HCT116 (cell line): ENCODE results near the gene SHH. TPM values are rescaled to one million over a fixed set of nuclear protein-coding genes. Genes with fewer than 3 reads are reported as not detected.

Experiments
- ATAC-seq: fragments of 200-7000 bp; cut with Tn5 transposase; 2 replicates; pipeline ENCODE4 v1.9.1; 2020; ENCODE audit warnings: mild to moderate bottlenecking, moderate library complexity
- BruUV-seq: library from RNA; stranded (reverse); fragments of 400-500 nt; replicated peaks from 2 replicates; lab custom pipeline; 2021; lab: Mats Ljungman, UMichigan
- CTCF ChIA-PET: fragments of 300-600 bp; sonication (Branson Sonifier 250); formaldehyde crosslinking; loops from one replicate; lab custom pipeline; 2021; ENCODE audit warnings: antibody characterized with exemption; lab: Charles Lee
- POLR2A ChIA-PET: fragments of 300-600, 350-600 bp; sonication (Branson Sonifier 250); formaldehyde crosslinking; loops from one replicate; lab custom pipeline; 2021; ENCODE audit warnings: antibody characterized with exemption; lab: Charles Lee
- RAD21 ChIA-PET, 2 experiments: fragments of 300-600 bp; sonication (Branson Sonifier 250); formaldehyde crosslinking; loops; one replicate each; lab custom pipeline; 2023; ENCODE audit warnings: low total read pairs in 2 of 2; ENCODE audit not compliant: uncharacterized antibody in 2 of 2, unreplicated experiment in 2 of 2, low non-redundant PET in 1 of 2; lab: Charles Lee
- DNase-seq: peaks from one replicate; pipeline ENCODE4 v3.0.0-alpha.2; 2010; ENCODE audit warnings: low read depth, low spot score
- H2AFZ ChIP-seq: fragments of 200-600 bp; shearing (Covaris generic), sonication (generic); 2 replicates; pipeline ENCODE4 v1.6.1; 2017; ENCODE audit warnings: low read depth, mixed run types, mixed read lengths, antibody characterized with exemption, low read length; ENCODE audit not compliant: poor library complexity, severe bottlenecking
- H3K27ac ChIP-seq: 2 replicates; pipeline ENCODE4 v1.5.1; 2012; ENCODE audit warnings: low read depth, low read length
- H3K27me3 ChIP-seq: fragments of 200-600 bp; sonication (generic); 2 replicates; pipeline ENCODE4 v1.6.1; 2016; ENCODE audit warnings: mixed run types, low read length, mixed read lengths; ENCODE audit not compliant: insufficient read depth
- H3K36me3 ChIP-seq, 2 experiments: fragments of 200-500 bp in 1 of 2; fragments of 200-600 bp in 1 of 2; sonication (Bioruptor generic) in 1 of 2; sonication (generic) in 1 of 2; 2 replicates each; pipeline versions ENCODE4 v1.5.1 to v1.6.1; 2014 to 2016; ENCODE audit warnings: low read length in 2 of 2, inconsistent platforms in 1 of 2, mixed read lengths in 1 of 2, mixed run types in 1 of 2; ENCODE audit not compliant: insufficient read depth in 2 of 2, control insufficient read depth in 1 of 2
- H3K4me1 ChIP-seq, 2 experiments: fragments of 200-600 bp in 1 of 2; sonication (generic) in 1 of 2; 2 replicates each; pipeline versions ENCODE4 v1.5.1 to v1.6.1; 2012 to 2017; ENCODE audit warnings: low read length in 2 of 2, inconsistent platforms in 1 of 2, mild to moderate bottlenecking in 1 of 2, mixed read lengths in 1 of 2, mixed run types in 1 of 2, moderate library complexity in 1 of 2; ENCODE audit not compliant: insufficient read depth in 2 of 2, control insufficient read depth in 1 of 2
- H3K4me2 ChIP-seq: fragments of 200-600 bp; sonication (generic); 2 replicates; pipeline ENCODE4 v1.6.1; 2017; ENCODE audit warnings: mixed run types, low read length, mixed read lengths
- H3K4me3 ChIP-seq, 2 experiments: fragments of 200-600 bp in 1 of 2; sonication (generic) in 1 of 2; replicated peaks in 1 of 2; 2 replicates each; pipeline ENCODE4 v1.5.1; 2011 to 2016; ENCODE audit warnings: low read length in 2 of 2, control low read depth in 1 of 2, low read depth in 1 of 2, mild to moderate bottlenecking in 1 of 2, mixed read lengths in 1 of 2, mixed run types in 1 of 2
- H3K79me2 ChIP-seq: fragments of 200-600 bp; sonication (generic); 2 replicates; pipeline ENCODE4 v1.6.1; 2017; ENCODE audit warnings: mild to moderate bottlenecking, mixed run types, low read length, moderate library complexity, mixed read lengths; ENCODE audit not compliant: insufficient read depth
- H3K9ac ChIP-seq: fragments of 200-600 bp; sonication (generic); 2 replicates; pipeline ENCODE4 v1.6.1; 2016; ENCODE audit warnings: low read length, mixed read lengths
- H3K9me2 ChIP-seq: fragments of 200-600 bp; sonication (generic), shearing (Covaris generic); 2 replicates; pipeline ENCODE4 v1.6.1; 2017; ENCODE audit warnings: mixed run types, mild to moderate bottlenecking, moderate library complexity; ENCODE audit not compliant: insufficient read depth
- H3K9me3 ChIP-seq, 2 experiments: fragments of 200-500 bp in 1 of 2; fragments of 200-600 bp in 1 of 2; sonication (Bioruptor generic) in 1 of 2; sonication (generic) in 1 of 2; 2 replicates each; pipeline ENCODE4 v1.6.1; 2014 to 2017; ENCODE audit warnings: low read length in 2 of 2, mixed read lengths in 2 of 2, inconsistent platforms in 1 of 2, low read depth in 1 of 2, mild to moderate bottlenecking in 1 of 2, mixed run types in 1 of 2, moderate library complexity in 1 of 2; ENCODE audit not compliant: control insufficient read depth in 1 of 2, insufficient read depth in 1 of 2
- H4K20me1 ChIP-seq: fragments of 200-600 bp; sonication (generic), shearing (Covaris generic); 2 replicates; pipeline ENCODE4 v1.6.1; 2017; ENCODE audit warnings: mixed run types, mild to moderate bottlenecking, moderate library complexity; ENCODE audit not compliant: insufficient read depth
- CBX3 ChIP-seq: IDR thresholded peaks from 2 replicates; pipeline ENCODE4 v1.6.1; 2012; ENCODE audit warnings: low read depth
- CTCF ChIP-seq, 3 experiments: fragments of 200-600 bp in 1 of 3; sonication (generic) in 1 of 3; IDR thresholded peaks in 2 of 3; conservative IDR thresholded peaks in 1 of 3; 2 replicates each; pipeline ENCODE4 v1.5.1; 2012 to 2017; ENCODE audit warnings: low read depth in 2 of 3, low read length in 2 of 3, antibody characterized with exemption in 1 of 3, borderline replicate concordance in 1 of 3, control low read depth in 1 of 3, mild to moderate bottlenecking in 1 of 3, mixed read lengths in 1 of 3, mixed run types in 1 of 3, moderate library complexity in 1 of 3; ENCODE audit not compliant: insufficient read depth in 1 of 3
- ELF1 ChIP-seq: IDR thresholded peaks from 2 replicates; pipeline ENCODE4 v1.6.1; 2012; ENCODE audit warnings: low read depth, borderline replicate concordance
- MAX ChIP-seq: IDR thresholded peaks from 2 replicates; pipeline ENCODE4 v1.6.1; 2012
- POLR2AphosphoS5 ChIP-seq: IDR thresholded peaks from 2 replicates; pipeline ENCODE4 v1.6.1; 2011; ENCODE audit warnings: mild to moderate bottlenecking, low read depth, low read length, moderate library complexity
- RAD21 ChIP-seq: IDR thresholded peaks from 2 replicates; pipeline ENCODE4 v1.6.1; 2012; ENCODE audit warnings: low read depth, mild to moderate bottlenecking
- SRF ChIP-seq: IDR thresholded peaks from 2 replicates; pipeline ENCODE4 v1.6.1; 2012; ENCODE audit warnings: low read depth
- TCF7L2 ChIP-seq: IDR thresholded peaks from 2 replicates; pipeline ENCODE4 v1.7.0; 2011; ENCODE audit warnings: borderline replicate concordance, inconsistent platforms; ENCODE audit not compliant: insufficient read depth, insufficient read length; ENCODE audit errors: extremely low read depth
- YY1 ChIP-seq: IDR thresholded peaks from 2 replicates; pipeline ENCODE4 v1.6.1; 2011; ENCODE audit warnings: low read length, low read depth, moderate library complexity, mild to moderate bottlenecking; ENCODE audit not compliant: insufficient replicate concordance; ENCODE audit errors: extremely low read depth
- ZFX ChIP-seq: fragments of 450-650 bp; IDR thresholded peaks from 2 replicates; pipeline ENCODE4 v1.6.1; 2017
- intact Hi-C: fragments of 100-400 bp; cut with micrococcal nuclease; formaldehyde crosslinking; loops from 2 replicates; pipeline ENCODE4 v1.10.0; 2022
- total RNA-seq: library from RNA; stranded (reverse); gene quantifications from one replicate; pipeline ENCODE4 v1.2.1, GENCODE V29; 2021; ENCODE audit not compliant: unreplicated experiment
- TF ChIP-seq, protein P1 (sequence below): IDR thresholded peaks from 2 replicates; pipeline ENCODE4 v1.6.1; 2011; ENCODE audit warnings: mild to moderate bottlenecking, low read length, moderate library complexity; ENCODE audit not compliant: insufficient replicate concordance; ENCODE audit errors: extremely low read depth

The SHH gene
- total RNA-seq, 1 experiment from 2014 or later = 0.32 TPM

- no peak overlapping the region for H3K4me2 ChIP-seq
- no peak for TF ChIP-seq ELF1
- TF ChIP-seq POLR2AphosphoS5 = no peak
- TF ChIP-seq, protein P1, sequence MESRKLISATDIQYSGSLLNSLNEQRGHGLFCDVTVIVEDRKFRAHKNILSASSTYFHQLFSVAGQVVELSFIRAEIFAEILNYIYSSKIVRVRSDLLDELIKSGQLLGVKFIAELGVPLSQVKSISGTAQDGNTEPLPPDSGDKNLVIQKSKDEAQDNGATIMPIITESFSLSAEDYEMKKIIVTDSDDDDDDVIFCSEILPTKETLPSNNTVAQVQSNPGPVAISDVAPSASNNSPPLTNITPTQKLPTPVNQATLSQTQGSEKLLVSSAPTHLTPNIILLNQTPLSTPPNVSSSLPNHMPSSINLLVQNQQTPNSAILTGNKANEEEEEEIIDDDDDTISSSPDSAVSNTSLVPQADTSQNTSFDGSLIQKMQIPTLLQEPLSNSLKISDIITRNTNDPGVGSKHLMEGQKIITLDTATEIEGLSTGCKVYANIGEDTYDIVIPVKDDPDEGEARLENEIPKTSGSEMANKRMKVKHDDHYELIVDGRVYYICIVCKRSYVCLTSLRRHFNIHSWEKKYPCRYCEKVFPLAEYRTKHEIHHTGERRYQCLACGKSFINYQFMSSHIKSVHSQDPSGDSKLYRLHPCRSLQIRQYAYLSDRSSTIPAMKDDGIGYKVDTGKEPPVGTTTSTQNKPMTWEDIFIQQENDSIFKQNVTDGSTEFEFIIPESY = no peak
- TF ChIP-seq MAX = no peak
- TF ChIP-seq CTCF (IDR thresholded peaks at IDR 0.05 in 2 of 3, conservative IDR thresholded peaks at IDR 0.05 in 1 of 3; ENCODE audit: borderline replicate concordance in 1 of 3, insufficient read depth in 1 of 3, low read depth in 2 of 3, low read length in 2 of 3) = no peak
- no peak for TF ChIP-seq RAD21
- TF ChIP-seq ZFX = no peak
- no peak for TF ChIP-seq YY1
- TF ChIP-seq SRF = no peak
- TF ChIP-seq CBX3 = no peak
- TF ChIP-seq TCF7L2 = no peak
- TF ChIP-seq, all 23 proteins: peak for 0
- Histone ChIP-seq H4K20me1 (no peaks in the 10 kb centered on the region), H2AFZ (no peak overlapping the region), H3K27ac (no peak overlapping the region), H3K9me3 (no peaks in the 10 kb centered on the region), H3K27me3 (no peaks in the 10 kb centered on the region), H3K36me3 (no peaks in the 10 kb centered on the region), H3K9me2 (no peaks in the 10 kb centered on the region), H3K4me1 (no peaks in the 10 kb centered on the region), H3K79me2 (no peaks in the 10 kb centered on the region), H3K9ac (no peak overlapping the region), H3K4me3 (no peak overlapping the region)
- DNase-seq (no peak), ATAC-seq (0 out of 2 replicates have a peak, but pooled peaks have one; percentile 13)
- intact Hi-C loops = no loop called here
- ChIA-PET POLR2A (no interaction called here), CTCF (no interaction called here), RAD21 (no interaction called here)
- BruUV-seq = no TSS peak
These were observed 23.1 kb downstream of the SHH start for GRCh38 chr7:155789001-155789725.
